Endothelial cell (in vitro differentiated cells): Measurements from ENCODE around the gene RAD51B. TPM values are rescaled to one million over a fixed set of nuclear protein-coding genes. Genes with fewer than 3 reads are reported as not detected.

ENCODE experiments used
- DNase-seq: peaks from one replicate; pipeline ENCODE4 v3.0.0; 2021; ENCODE audit warnings: low spot score
- H3K27ac Mint-ChIP-seq: one replicate; pipeline ENCODE4 v1.8.0; 2021; ENCODE audit warnings: mixed read lengths, inconsistent platforms; ENCODE audit not compliant: unreplicated experiment
- H3K27me3 Mint-ChIP-seq: one replicate; pipeline ENCODE4 v1.8.0; 2021; ENCODE audit warnings: mild to moderate bottlenecking, moderate library complexity, mixed read lengths, inconsistent platforms; ENCODE audit not compliant: unreplicated experiment
- H3K36me3 Mint-ChIP-seq: one replicate; pipeline ENCODE4 v1.8.0; 2021; ENCODE audit warnings: mild to moderate bottlenecking, low read depth, mixed read lengths, inconsistent platforms; ENCODE audit not compliant: unreplicated experiment
- H3K4me1 Mint-ChIP-seq: one replicate; pipeline ENCODE4 v1.8.0; 2021; ENCODE audit warnings: mild to moderate bottlenecking, mixed read lengths, inconsistent platforms; ENCODE audit not compliant: unreplicated experiment
- H3K4me3 Mint-ChIP-seq: one replicate; pipeline ENCODE4 v1.8.0; 2021; ENCODE audit warnings: mild to moderate bottlenecking, mixed read lengths, inconsistent platforms; ENCODE audit not compliant: unreplicated experiment
- H3K9me3 Mint-ChIP-seq: one replicate; pipeline ENCODE4 v1.8.0; 2021; ENCODE audit warnings: mixed read lengths, inconsistent platforms; ENCODE audit not compliant: unreplicated experiment
- CTCF ChIP-seq: fragments of 200-600 bp; sonication (generic); IDR thresholded peaks from one replicate; pipeline ENCODE4 v1.5.0; 2021; ENCODE audit warnings: antibody characterized with exemption; ENCODE audit not compliant: unreplicated experiment
- total RNA-seq: library from RNA; stranded (reverse); fragmentation: NEBNext Ultra II Directional; extraction: Animal tissue kit (Norgen Biotek cat#: 25700); gene quantifications from one replicate; pipeline ENCODE4 v1.2.1, GENCODE V29; 2021; ENCODE audit not compliant: unreplicated experiment

The RAD51B gene
- total RNA-seq, 1 donor from 2014 or later = 23.5 TPM

- Mint-ChIP-seq H3K27me3 (no peaks in the 10 kb centered on the region), H3K36me3 (no peaks in the 10 kb centered on the region)
Observed at GRCh38 chr14:68050177-68050576, 230.6 kb downstream of the RAD51B start.

GRCh38 chr14:68051146-68051545 is 231.6 kb downstream of the RAD51B start:
- Mint-ChIP-seq H3K4me3 (no peak overlapping the region), H3K27me3 (no peaks in the 10 kb centered on the region)

More at GRCh38 chr14:68050177-68050576, 230.6 kb downstream of the RAD51B start:
- H3K9me3 Mint-ChIP-seq = no peaks in the 10 kb centered on the region
- no peak for TF ChIP-seq CTCF
- no peaks in the 10 kb centered on the region for H3K4me1 Mint-ChIP-seq
- H3K27ac Mint-ChIP-seq = no peak overlapping the region
- DNase-seq = no peak
- H3K4me3 Mint-ChIP-seq = no peak overlapping the region

GRCh38 chr14:68060198-68060597 is 240.6 kb downstream of the RAD51B start:
- Mint-ChIP-seq H3K4me1 (no peaks in the 10 kb centered on the region), H3K4me3 (no peak overlapping the region), H3K27me3 (peaks cover 1% of the 10 kb centered on the region), H3K27ac (no peak overlapping the region), H3K9me3 (peaks cover 6% of the 10 kb centered on the region), H3K36me3 (peaks cover 3% of the 10 kb centered on the region)
- no peak for TF ChIP-seq CTCF
- DNase-seq = no peak

More at GRCh38 chr14:68051146-68051545, 231.6 kb downstream of the RAD51B start:
- Mint-ChIP-seq H3K9me3 (no peaks in the 10 kb centered on the region), H3K4me1 (no peaks in the 10 kb centered on the region), H3K36me3 (no peaks in the 10 kb centered on the region), H3K27ac (no peak overlapping the region)
- TF ChIP-seq CTCF = no peak
- DNase-seq = no peak

GRCh38 chr14:68062651-68063050 is 243.1 kb downstream of the RAD51B start:
- peaks cover 3% of the 10 kb centered on the region for H3K36me3 Mint-ChIP-seq
- H3K4me1 Mint-ChIP-seq = no peaks in the 10 kb centered on the region
- H3K27me3 Mint-ChIP-seq = peaks cover 1% of the 10 kb centered on the region
- no peak for TF ChIP-seq CTCF
- no peak overlapping the region for H3K4me3 Mint-ChIP-seq
- H3K27ac Mint-ChIP-seq = no peak overlapping the region
- H3K9me3 Mint-ChIP-seq = peaks cover 6% of the 10 kb centered on the region
- DNase-seq = no peak

- DNase-seq = no peak
- H3K36me3 Mint-ChIP-seq = peaks cover 3% of the 10 kb centered on the region
- H3K4me3 Mint-ChIP-seq = no peak overlapping the region
- no peaks in the 10 kb centered on the region for H3K4me1 Mint-ChIP-seq
- no peak overlapping the region for H3K27ac Mint-ChIP-seq
- TF ChIP-seq CTCF = no peak
- peaks cover 6% of the 10 kb centered on the region for H3K9me3 Mint-ChIP-seq
- H3K27me3 Mint-ChIP-seq = peaks cover 1% of the 10 kb centered on the region
Observed at GRCh38 chr14:68065322-68065721, 245.7 kb downstream of the RAD51B start.
